CD4-positive, alpha-beta T cell (primary cell): ENCODE results near the gene LAMA1. TPM values are rescaled to one million over a fixed set of nuclear protein-coding genes. Genes with fewer than 3 reads are reported as not detected.

ENCODE experiments used
- ATAC-seq: fragments of 200-7000 bp; cut with Tn5 transposase; one replicate; pipeline ENCODE4 v1.10.0; 2022; ENCODE audit warnings: mild to moderate bottlenecking; ENCODE audit not compliant: poor library complexity
- CTCF ChIA-PET: fragments of 350-600 bp; sonication (Branson Sonifier 250); formaldehyde crosslinking; loops from one replicate; lab custom pipeline; 2021; ENCODE audit warnings: antibody characterized with exemption, inconsistent platforms; lab: Charles Lee
- POLR2A ChIA-PET: fragments of 350-600 bp; sonication (Branson Sonifier 250); formaldehyde crosslinking; loops from one replicate; lab custom pipeline; 2021; ENCODE audit warnings: antibody characterized with exemption, inconsistent platforms; lab: Charles Lee
- DNase-seq, 14 experiments: peaks; one replicate each; pipeline ENCODE4 v3.0.0-alpha.2; 2013 to 2020; ENCODE audit warnings: mixed read lengths in 2 of 14
- H3K27ac ChIP-seq, 2 donors: one replicate each; pipeline versions ENCODE4 v1.5.1 to v1.7.0; 2013; ENCODE audit warnings: low read length in 2 of 2, low read depth in 1 of 2, mild to moderate bottlenecking in 1 of 2
- H3K27me3 ChIP-seq, 2 experiments: 1 replicate in 1 of 2; 2 replicates in 1 of 2; pipeline versions ENCODE4 v1.6.1 to v1.7.0; 2013; ENCODE audit warnings: low read length in 2 of 2, control low read depth in 1 of 2, mild to moderate bottlenecking in 1 of 2, moderate library complexity in 1 of 2; ENCODE audit not compliant: insufficient read depth in 2 of 2, control insufficient read depth in 1 of 2
- H3K36me3 ChIP-seq: one replicate; pipeline ENCODE4 v1.6.1; 2013; ENCODE audit warnings: low read length, control low read depth; ENCODE audit not compliant: insufficient read depth
- H3K4me1 ChIP-seq: one replicate; pipeline ENCODE4 v1.6.1; 2013; ENCODE audit warnings: low read length, control low read depth; ENCODE audit not compliant: insufficient read depth
- H3K4me3 ChIP-seq: one replicate; pipeline ENCODE4 v1.5.1; 2013; ENCODE audit warnings: mild to moderate bottlenecking, low read length, moderate library complexity
- H3K9me3 ChIP-seq, 2 experiments: 1 replicate in 1 of 2; 2 replicates in 1 of 2; pipeline versions ENCODE4 v1.6.1 to v1.7.0; 2013; ENCODE audit warnings: low read length in 2 of 2, mild to moderate bottlenecking in 2 of 2, control low read depth in 1 of 2, moderate library complexity in 1 of 2; ENCODE audit not compliant: control insufficient read depth in 1 of 2, insufficient read depth in 1 of 2
- H3K27ac Mint-ChIP-seq: one replicate; pipeline ENCODE4 v1.8.0; 2020; ENCODE audit warnings: mixed read lengths
- H3K27me3 Mint-ChIP-seq: one replicate; pipeline ENCODE4 v1.8.0; 2021; ENCODE audit warnings: mixed read lengths
- H3K36me3 Mint-ChIP-seq: one replicate; pipeline ENCODE4 v1.8.0; 2021; ENCODE audit warnings: low read depth, mixed read lengths
- H3K4me1 Mint-ChIP-seq: one replicate; pipeline ENCODE4 v1.8.0; 2021; ENCODE audit warnings: low read depth, mixed read lengths
- H3K4me3 Mint-ChIP-seq: one replicate; pipeline ENCODE4 v1.8.0; 2020; ENCODE audit warnings: mild to moderate bottlenecking, mixed read lengths
- H3K9me3 Mint-ChIP-seq: one replicate; pipeline ENCODE4 v1.8.0; 2020; ENCODE audit warnings: mixed read lengths
- CTCF ChIP-seq: fragments of 200-600 bp; IDR thresholded peaks from one replicate; pipeline ENCODE4 v1.8.0; 2022; ENCODE audit warnings: antibody characterized with exemption, mild to moderate bottlenecking
- intact Hi-C, 2 experiments: fragments of 100-400 bp; cut with DNase I in 1 of 2; cut with micrococcal nuclease in 1 of 2; formaldehyde crosslinking; loops; one replicate each; pipeline versions ENCODE4 v1.15.1 to v1.9.0; 2023 to 2025; cut with DNase I, micrococcal nuclease
- total RNA-seq, 174 experiments: library from RNA in 2 of 174; stranded (reverse) in 2 of 174; gene quantifications; one replicate each; pipeline ENCODE4 v1.2.3 and lab custom pipeline; 2021 to 2026

Gene LAMA1
- total RNA-seq, 2 experiments from 2014 or later, result not detected

GRCh38 chr18:7089369-7089768 is 28.2 kb downstream of the LAMA1 start:
- CTCF ChIA-PET, result no interaction called here
- Mint-ChIP-seq H3K27ac (no peak overlapping the region), H3K4me1 (no peaks in the 10 kb centered on the region), H3K9me3 (no peaks in the 10 kb centered on the region), H3K36me3 (no peaks in the 10 kb centered on the region), H3K4me3 (no peak overlapping the region), H3K27me3 (peaks cover 5% of the 10 kb centered on the region)
- POLR2A ChIA-PET, result no interaction called here
- Histone ChIP-seq H3K27me3 (no peaks in the 10 kb centered on the region), H3K9me3 (peaks cover 0 to 17% of the 10 kb centered on the region in 2 experiments), H3K36me3 (no peaks in the 10 kb centered on the region), H3K4me3 (no peak overlapping the region), H3K4me1 (no peaks in the 10 kb centered on the region), H3K27ac (no peak overlapping the region)
- no peak for TF ChIP-seq CTCF
- ATAC-seq (no peak), DNase-seq (no peak)
- intact Hi-C loops, result no loop called here

- no peak overlapping the region for H3K27ac ChIP-seq
- Mint-ChIP-seq H3K27ac (no peak overlapping the region), H3K4me3 (no peak overlapping the region), H3K27me3 (peaks cover 5% of the 10 kb centered on the region), H3K4me1 (no peaks in the 10 kb centered on the region), H3K9me3 (no peaks in the 10 kb centered on the region), H3K36me3 (no peaks in the 10 kb centered on the region)
- no peak for TF ChIP-seq CTCF
- POLR2A ChIA-PET, result no interaction called here
- ATAC-seq (no peak), DNase-seq (no peak)
- peaks cover 0 to 12% of the 10 kb centered on the region in 2 experiments for H3K9me3 ChIP-seq
- H3K4me1 ChIP-seq, result no peaks in the 10 kb centered on the region
- H3K36me3 ChIP-seq, result no peaks in the 10 kb centered on the region
- CTCF ChIA-PET, result no interaction called here
- intact Hi-C loops, result no loop called here
- no peaks in the 10 kb centered on the region for H3K27me3 ChIP-seq
- H3K4me3 ChIP-seq, result no peak overlapping the region
Observed at GRCh38 chr18:7084080-7085065, 33.2 kb downstream of the LAMA1 start.

GRCh38 chr18:7082671-7083070 is 34.9 kb downstream of the LAMA1 start:
- ChIA-PET CTCF (no interaction called here), POLR2A (no interaction called here)
- Mint-ChIP-seq H3K36me3 (no peaks in the 10 kb centered on the region), H3K9me3 (no peaks in the 10 kb centered on the region), H3K27ac (no peak overlapping the region), H3K4me1 (no peaks in the 10 kb centered on the region), H3K27me3 (no peaks in the 10 kb centered on the region), H3K4me3 (no peak overlapping the region)
- H3K4me1 ChIP-seq, result no peaks in the 10 kb centered on the region
- H3K27me3 ChIP-seq, result no peaks in the 10 kb centered on the region
- no peak overlapping the region for H3K4me3 ChIP-seq
- no peak for TF ChIP-seq CTCF
- no peaks in the 10 kb centered on the region for H3K36me3 ChIP-seq
- H3K9me3 ChIP-seq, result peaks cover 0 to 6% of the 10 kb centered on the region in 2 experiments
- intact Hi-C loops, result no loop called here
- no peak overlapping the region for H3K27ac ChIP-seq
- DNase-seq (no peak), ATAC-seq (no peak)
